Measurements from ENCODE around the gene SLC45A1.

SLC45A1 gene

GRCh38 chr1:8312235-8313218 is 5.4 kb upstream of the SLC45A1 start:
- DNase-seq, result no peak

GRCh38 chr1:8313231-8313630 is 4.7 kb upstream of the SLC45A1 start:
- DNase-seq, result no peak

GRCh38 chr1:8314346-8315280 is 3.3 kb upstream of the SLC45A1 start:
- DNase-seq, result peak; percentile 1 to 64

DNA sequence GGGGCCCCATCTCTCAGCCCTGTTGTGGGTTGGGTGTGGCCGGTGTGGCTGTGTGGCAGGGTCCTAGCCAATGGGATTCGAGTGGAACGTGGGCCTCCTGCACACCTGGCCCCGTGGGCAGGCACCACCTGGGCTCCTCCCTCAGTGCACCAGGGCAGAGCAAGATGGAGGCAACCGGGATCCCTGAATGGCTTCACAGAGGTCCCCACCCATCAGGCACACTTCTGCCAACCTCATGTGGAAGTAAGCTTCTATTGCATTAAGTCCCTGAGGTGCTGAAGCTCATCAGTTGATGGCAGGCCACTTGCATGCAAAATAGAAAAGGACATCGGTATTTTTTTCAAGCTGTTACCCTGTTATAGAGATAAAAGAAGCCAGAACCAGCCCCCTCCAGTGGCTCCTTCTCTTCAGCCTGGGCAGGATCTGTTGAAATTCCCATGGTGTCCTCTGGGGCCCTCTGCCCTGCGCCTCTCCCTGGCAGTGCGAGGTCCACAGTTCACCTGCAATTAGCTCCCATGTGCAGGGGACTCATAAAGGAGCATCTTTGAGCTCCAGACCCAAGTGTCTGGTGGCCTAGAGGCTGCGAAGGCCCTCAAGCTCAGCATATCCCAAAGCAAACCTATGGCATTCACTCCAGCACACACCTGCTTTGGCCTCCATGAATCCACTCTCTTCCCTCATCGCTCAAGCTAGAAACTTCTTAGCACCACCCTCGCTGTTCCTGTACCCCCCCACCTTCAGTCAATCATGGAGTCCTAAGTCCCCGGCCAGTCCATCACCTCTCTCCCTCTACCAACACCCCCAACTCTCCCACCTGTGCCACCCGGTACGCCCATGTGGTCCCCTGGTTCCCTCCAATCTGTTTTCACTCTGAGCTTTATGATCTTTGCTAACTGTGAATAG is 2.1 kb upstream of the SLC45A1 start:
- peak in 1 of 2 experiments; percentile 1 for DNase-seq

GRCh38 chr1:8318436-8318835 is 522 bp downstream of the SLC45A1 start:
- DNase-seq, result peak in 1 of 2 experiments; percentile 46

DNA sequence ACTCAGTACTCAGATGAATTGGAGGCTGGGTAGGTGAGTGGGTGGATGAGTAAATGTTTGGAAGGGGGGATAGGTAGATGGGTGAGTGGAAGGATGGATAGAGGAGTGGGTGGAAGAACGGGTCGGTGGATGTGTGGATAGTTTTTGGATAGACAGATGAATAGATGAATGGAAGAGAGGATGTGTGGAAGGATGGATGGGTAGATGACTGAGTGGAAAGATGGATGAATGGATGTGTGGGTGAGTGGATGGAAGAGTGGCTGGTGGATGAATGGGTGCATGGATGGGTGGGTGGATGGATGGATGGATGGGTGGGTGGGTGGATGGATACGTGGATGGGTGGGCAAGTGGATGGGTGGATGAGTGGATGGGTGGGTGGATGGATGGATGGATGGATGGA is 3.7 kb downstream of the SLC45A1 start:
- DNase-seq, result no peak

DNA sequence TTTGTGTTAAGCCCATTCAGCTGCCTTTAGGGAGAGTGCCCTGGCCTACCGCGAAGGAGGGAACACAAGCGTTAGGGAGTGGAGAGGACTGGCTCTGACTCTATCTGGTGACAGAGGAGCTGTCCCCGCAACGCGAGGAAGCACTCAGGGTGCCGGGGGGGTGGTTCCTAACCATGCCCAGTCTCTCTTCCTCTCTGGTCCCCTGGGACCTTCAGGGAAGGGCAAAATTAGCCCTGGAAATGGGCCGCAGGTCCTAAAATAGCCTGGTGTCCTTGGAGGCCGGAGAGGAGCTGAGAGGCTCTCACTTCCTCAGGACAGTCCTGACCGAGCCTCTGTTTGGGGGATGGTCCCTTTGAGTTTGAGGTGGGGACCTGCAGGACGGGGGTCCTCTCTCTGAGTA is 5.8 kb downstream of the SLC45A1 start:
- DNase-seq, result no peak

DNA sequence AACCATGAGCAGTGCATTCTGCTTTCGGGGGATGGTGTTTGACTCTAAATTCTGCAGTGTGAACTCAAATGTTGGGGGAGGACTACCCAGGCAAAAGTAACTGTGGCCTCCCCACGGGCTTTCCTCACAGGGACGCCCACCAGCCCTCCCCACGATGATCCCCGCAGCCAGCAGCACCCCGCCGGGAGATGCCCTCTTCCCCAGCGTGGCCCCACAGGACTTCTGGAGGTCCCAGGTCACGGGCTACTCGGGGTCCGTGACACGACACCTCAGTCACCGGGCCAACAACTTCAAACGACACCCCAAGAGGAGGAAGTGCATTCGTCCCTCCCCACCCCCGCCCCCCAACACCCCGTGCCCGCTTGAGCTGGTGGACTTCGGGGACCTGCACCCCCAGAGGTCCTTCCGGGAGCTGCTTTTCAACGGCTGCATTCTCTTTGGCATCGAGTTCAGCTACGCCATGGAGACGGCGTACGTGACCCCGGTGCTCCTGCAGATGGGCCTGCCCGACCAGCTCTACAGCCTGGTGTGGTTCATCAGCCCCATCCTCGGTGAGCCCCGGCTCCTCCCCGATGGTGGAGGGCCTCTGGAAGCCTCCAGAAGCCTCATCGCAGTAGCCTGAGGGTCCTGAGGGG is 6.4 kb downstream of the SLC45A1 start:
- no peak for DNase-seq

DNA sequence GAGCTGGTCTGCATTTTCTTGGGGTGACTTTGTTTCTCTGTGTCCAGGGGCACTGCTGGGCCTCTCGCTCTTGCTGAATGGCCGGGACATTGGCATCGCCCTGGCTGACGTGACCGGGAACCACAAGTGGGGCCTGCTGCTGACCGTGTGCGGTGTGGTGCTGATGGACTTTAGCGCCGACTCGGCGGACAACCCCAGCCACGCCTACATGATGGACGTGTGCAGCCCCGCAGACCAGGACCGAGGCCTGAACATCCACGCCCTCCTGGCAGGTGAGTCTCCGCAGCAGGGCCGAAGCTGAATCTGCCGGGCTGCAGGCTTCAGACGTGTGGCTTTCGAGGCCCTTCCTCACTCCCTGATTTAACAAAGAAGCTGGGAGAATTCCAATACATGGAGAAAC is 7.9 kb downstream of the SLC45A1 start:
- no peak for DNase-seq

DNA sequence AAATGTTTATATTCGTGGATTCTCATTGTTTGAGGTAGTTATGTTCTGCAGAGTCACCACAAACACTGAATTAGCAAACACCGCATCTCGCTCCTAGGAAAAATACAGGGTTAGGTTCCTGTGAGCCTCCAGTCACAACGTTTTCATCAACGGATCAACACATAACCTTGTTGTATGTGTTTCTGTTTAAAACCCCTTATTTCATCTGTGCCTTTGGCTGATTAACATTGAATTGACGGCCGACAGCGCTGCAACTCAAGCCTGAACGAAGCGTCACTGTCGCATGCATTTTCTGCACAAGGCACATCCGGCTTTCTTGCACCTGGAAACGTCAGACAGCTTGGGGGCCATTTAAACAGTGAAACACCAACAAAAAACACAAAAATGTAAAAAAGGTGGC is 8.4 kb downstream of the SLC45A1 start:
- DNase-seq, result no peak

DNA sequence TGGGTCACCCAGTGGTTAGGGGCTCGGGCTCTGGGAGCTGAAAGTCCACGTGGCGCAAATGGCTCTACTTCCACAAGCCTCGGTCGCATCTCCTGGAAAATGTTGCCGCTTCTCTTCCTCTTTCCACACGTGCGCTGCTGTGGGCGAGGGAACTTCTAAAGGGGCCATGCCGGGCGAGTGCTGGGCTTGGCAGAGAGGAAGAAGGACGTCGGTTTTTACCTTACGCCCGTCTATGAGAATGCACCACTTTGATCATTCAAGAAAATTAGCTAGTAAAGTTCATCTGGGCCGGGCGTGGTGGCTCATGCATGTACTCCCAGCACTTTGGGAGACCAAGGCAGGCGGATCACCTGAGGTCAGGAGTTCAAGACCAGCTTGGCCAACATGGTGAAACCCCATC is 10.4 kb downstream of the SLC45A1 start:
- DNase-seq, result no peak

GRCh38 chr1:8329439-8329838 is 11.5 kb downstream of the SLC45A1 start:
- no peak for DNase-seq

- DNase-seq, result no peak
These were observed 11.9 kb downstream of the SLC45A1 start for GRCh38 chr1:8329858-8330257.

DNA sequence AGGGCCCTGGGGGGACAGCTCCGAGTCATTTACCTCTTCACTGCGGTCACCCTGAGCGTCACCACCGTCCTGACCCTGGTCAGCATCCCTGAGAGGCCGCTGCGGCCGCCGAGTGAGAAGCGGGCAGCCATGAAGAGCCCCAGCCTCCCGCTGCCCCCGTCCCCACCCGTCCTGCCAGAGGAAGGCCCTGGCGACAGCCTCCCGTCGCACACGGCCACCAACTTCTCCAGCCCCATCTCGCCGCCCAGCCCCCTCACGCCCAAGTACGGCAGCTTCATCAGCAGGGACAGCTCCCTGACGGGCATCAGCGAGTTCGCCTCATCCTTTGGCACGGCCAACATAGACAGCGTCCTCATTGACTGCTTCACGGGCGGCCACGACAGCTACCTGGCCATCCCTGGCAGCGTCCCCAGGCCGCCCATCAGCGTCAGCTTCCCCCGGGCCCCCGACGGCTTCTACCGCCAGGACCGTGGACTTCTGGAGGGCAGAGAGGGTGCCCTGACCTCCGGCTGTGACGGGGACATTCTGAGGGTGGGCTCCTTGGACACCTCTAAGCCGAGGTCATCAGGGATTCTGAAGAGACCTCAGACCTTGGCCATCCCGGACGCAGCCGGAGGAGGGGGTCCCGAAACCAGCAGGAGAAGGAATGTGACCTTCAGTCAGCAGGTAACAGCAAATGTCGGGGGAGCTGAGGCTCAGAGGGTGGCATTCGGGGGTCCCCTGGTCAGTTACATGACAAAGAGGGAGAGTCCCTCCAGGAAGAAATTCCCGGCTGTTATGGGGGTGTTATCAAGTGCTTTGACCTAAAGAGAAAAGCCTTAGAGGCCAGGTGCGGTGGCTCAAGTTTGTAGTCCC is 12.6 kb downstream of the SLC45A1 start:
- no peak for DNase-seq

DNA sequence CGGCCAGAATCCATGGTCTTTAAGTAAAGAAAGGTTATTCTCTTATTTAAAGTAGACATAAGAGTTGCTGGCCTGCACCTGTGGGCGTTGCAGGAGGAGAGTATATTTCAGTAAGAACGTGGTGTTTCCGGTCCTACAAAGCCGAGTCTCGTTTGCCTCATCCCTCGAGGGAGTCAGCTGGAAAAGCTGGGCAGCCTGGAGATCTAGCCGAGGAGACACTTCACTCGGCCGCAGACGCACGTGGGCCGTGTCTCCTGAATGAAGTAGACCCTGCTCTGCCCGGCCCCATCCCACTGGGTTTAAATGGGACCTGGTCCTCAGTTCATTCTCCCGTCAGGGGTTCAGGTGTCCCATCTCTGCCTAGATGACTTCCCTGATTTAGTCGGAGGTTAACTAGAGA is 14.9 kb downstream of the SLC45A1 start:
- no peak for DNase-seq

GRCh38 chr1:8333246-8333987 is 15.5 kb downstream of the SLC45A1 start:
- DNase-seq, result no peak

GRCh38 chr1:8334106-8334851 is 16.4 kb downstream of the SLC45A1 start:
- no peak for DNase-seq

DNA sequence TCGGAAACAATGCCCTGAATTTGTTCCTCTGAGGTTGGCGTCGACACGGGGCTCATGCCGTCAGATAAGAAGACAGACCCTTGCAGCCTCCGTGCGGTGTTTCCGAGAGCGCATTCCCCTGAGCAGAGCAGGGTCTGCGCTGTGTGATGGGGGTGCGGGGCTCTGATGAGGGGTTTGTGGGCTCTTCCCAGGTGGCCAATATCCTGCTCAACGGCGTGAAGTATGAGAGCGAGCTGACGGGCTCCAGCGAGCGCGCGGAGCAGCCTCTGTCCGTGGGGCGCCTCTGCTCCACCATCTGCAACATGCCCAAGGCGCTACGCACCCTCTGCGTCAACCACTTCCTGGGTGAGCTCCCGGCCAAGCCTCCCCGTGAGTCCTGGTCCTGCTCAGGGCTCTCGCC is 17.3 kb downstream of the SLC45A1 start:
- no peak for DNase-seq

GRCh38 chr1:8337776-8338525 is 20.0 kb downstream of the SLC45A1 start:
- no peak for DNase-seq
